HG03039 (cell line): ENCODE measurements around the gene GLDN.
"Not testable (repeated sequence)": the region's sequence is repeated elsewhere in the genome, so short reads cannot be mapped to it uniquely, and the experiment has no call there.

Experiments used
- ATAC-seq: cut with Tn5 transposase; IDR thresholded peaks from one replicate; pipeline ENCODE4 v1.9.1; 2021; ENCODE audit warnings: mild to moderate bottlenecking, moderate library complexity; ENCODE audit not compliant: unreplicated experiment

Gene GLDN

GRCh38 chr15:51386960-51387698, 45.7 kb downstream of the GLDN start:
- ATAC-seq = no peak

GRCh38 chr15:51387699-51388041, 46.2 kb downstream of the GLDN start:
- ATAC-seq = no peak

GRCh38 chr15:51388726-51389125, 47.3 kb downstream of the GLDN start:
- no peak for ATAC-seq

DNA sequence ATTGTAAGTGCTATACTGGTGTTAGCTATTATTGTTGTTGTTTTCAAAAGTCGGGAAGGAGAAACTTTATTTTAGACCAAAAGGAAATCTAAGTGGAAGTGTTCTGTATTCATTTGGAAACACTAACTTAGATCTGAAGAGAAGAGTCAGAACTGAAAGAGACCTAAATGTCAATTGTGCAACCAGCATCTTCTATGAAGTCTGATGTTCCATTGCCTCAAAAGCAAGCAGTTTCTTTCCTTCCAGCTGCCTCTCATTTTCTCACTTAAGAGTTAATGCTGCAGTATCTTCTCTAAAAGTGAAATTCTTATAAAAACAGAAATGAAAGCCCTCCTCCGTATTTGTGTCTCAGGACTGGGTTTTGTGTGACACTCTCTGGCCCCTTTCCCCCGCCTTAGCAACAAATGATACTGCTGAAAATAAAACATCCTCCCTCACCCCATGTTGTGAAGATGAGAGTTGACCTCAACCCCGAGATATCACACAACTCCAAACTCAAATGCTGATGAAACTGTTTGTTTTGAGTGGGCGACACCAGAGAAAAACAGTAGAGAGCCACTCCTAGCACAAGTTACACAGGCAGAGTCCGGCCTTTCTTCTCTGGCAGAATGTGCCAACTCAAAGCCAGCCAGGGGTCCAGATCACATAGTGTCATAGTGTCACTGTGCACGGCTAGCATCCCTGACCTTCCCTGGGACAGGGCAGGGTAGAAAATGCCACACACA, 48.9 kb downstream of the GLDN start:
- no peak for ATAC-seq

GRCh38 chr15:51390966-51391422, 49.5 kb downstream of the GLDN start:
- no peak for ATAC-seq

DNA sequence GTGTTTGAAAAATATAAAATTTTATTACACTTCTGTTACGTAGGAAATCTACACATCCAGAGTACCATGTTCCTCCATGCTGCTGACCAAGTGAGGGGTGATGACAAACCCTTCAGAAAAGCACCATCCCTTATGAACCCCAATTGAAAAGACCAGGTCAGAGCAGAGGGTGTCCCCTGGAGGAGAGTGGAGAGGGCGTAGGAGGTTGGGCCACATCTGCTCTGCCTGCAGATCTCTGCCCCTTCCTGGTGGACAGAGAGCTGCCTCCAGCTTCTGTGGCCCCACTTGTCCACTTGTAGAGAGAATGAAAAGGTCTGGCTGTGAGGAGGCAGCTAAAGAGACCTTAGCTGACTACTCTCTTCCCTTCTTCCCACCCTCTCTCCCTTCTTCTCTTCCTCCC, 55.5 kb downstream of the GLDN start:
- ATAC-seq = no peak

- no peak for ATAC-seq
Measured at GRCh38 chr15:51398626-51399025, 57.2 kb downstream of the GLDN start.

DNA sequence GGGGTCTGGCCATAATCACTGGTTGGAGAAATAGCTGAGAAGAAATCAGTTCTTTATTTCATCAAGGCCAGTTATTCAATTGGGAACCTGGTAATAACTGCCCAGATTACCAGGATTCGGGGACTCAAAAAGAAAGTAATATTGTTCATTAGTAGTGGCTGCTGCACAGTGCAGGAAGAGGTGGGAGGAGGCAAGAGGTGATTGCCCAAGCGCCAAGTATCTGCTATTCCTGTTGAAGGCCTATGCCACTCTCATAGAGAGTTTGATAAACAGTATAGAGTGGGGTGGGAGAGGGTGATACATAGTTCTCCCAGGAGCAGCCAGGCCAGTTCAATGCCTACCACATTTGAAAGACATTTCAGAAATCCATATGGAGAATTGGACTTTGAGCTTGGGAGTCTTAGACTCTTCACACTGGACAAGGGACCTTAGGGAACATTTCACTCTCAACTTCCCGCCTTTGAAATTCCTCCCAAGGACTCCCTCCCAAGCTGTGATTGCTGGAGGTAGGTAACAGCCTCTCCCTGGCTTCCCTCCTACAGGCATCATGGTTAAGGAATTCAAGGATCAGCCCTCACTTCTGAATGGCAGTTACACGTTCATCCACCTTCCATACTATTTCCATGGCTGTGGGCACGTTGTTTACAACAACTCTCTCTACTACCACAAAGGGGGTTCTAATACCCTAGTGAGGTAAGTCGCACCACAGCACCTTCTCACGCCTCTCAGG, 59.8 kb downstream of the GLDN start:
- ATAC-seq = no peak

DNA sequence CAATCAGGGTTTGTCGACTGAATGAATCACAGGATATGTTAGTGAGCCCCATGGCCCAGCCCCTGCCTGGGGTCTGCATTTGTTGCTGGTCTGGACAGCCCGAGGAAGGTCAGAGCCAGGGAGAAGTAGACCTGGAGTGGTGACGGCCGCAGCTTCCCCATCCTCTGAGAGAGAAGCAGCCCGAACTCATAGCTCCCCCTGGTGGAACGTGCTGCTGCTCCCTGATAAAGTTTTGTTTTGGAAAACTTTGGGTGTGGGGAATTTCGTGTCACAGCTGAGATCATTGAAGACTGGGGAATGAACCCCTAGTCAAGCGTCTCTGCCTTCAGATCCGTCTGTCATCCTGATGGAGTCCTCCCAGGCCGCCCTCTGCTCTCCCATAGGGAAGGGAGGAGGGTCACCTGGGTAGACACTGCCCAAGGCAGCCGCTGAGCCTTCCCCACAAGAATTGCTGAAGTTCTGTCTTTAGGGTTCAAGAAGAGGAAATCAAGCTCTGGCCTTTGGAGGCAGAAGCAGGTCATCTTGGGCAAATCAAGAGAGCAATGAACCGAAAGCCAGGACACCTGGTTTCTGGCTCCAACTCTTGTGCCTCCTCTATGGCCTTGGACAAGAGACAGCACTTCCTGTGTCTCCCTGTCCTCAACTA, 60.5 kb downstream of the GLDN start:
- no peak for ATAC-seq

GRCh38 chr15:51403072-51403878, 61.8 kb downstream of the GLDN start:
- ATAC-seq = no peak

GRCh38 chr15:51403946-51404695, 62.7 kb downstream of the GLDN start:
- no peak for ATAC-seq

DNA sequence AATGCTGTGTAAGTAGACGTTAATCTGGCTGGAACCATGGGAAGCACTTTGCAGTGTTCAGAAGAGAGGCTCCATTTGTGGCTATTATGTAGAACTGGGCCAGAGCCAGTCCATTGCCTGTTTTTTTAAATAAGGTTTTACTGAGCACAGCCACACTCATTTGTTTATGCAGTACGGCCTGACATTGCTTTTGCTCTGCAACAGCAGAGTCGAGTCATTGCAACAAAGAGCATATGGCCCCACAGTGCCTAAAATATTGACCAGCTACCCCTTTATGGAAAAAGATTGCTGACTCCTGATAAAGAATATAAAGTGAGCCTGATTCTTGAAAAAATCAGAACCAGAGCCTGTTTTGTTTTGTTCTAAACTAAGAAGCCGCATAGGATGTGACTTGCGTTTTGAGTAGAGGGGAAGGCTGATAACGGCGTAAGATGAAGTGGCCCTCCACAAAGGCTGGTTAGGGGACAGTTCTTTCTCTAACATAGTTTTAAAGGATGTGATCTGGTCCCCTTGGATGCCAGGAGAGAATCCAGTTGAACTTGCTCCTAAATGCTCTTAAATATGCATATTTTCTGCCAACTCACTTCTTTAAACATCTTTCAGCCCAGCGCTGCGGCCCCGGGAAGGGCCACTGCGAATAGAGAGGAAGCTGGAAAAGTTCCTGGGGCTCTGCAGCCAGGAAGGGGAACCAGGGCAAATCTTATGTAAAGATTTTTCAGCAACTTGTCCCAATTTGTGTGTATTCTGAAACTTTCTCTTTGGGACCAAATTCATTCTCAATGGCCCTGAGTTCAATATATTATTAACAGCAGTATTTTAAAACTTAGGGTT, 64.5 kb downstream of the GLDN start:
- ATAC-seq = no peak

DNA sequence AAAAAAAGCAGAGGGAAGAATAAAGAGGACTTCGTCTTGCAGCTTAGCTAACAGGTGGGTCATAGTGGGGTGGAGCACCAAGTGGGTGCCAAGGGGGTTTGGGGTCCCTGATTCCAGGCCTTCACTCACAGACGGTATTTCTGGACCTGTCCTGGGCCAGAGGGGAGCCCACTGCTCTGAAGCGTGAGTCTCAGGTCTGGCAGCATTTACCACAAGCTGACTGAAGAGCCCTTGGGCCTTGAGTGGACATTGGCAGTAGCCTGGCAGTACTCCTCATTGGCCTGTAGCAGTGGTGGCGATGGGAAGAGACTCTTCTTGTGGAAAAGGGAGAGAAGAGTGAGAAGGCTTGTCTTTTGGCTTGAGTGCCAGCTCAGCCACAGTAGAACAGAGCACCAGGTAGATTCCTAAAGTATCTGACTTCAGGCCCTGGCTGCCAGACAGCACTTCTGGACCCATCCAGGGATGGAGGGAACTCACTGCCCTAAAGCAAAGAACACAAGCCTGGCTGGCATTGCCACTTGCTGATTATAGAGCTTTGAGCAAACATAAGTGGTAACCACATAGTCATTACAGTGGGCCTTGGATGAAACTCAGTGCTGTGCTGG, 72.9 kb downstream of the GLDN start:
- no peak for ATAC-seq

DNA sequence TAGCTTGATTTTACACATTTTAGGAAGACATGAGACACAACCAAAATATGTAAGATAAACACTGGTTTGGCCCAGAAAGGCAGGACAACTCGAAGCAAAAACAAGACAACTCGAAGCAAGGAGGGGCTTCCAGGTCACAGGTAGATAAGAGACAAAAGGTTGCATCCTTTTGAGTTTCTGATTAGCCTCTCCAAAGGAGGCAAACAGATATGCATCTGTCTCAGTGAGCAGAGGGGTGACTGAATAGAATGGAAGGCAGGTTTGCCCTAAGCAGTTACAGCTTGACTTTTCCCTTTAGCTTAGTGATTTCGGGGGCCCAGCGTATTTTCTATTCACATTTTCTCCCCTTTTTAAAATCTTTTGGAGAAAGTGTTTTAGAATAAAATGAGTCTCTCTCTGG, 74.7 kb downstream of the GLDN start:
- no peak for ATAC-seq

DNA sequence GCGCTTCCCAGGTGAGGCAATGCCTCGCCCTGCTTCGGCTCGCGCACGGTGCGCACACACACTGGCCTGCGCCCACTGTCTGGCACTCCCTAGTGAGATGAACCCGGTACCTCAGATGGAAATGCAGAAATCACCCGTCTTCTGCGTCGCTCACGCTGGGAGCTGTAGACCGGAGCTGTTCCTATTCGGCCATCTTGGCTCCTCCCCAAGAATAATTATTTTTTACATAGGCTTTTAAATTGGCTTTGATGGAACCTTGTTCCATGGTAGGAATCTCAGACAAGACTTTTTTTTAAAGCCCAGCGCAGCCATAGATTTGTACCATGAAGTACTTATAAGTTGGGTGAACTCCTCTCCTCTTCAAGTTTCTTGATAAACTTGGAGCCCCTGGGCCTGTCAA, 81.6 kb downstream of the GLDN start:
- ATAC-seq = not testable (repeated sequence)

DNA sequence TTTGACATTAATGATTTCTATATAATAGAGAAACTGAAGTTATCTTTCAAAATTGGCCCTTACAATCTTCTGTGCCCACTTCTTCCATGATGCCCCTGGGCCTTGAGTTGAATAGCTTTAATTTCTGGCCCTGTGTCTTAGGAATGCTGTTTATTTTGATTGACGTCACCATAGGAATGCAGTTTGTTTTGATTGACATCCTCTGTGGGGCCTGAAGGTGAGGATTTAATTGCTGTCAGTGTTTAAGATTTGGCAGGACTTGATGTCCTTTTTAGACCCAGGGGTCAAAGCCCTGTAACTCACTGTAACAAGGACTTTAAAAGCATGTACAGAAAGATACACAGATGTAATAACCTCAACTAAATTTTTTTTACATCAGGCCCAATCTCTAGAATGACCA, 83.3 kb downstream of the GLDN start:
- ATAC-seq = no peak

- ATAC-seq = no peak
Measured at GRCh38 chr15:51425517-51426040, 84.1 kb downstream of the GLDN start.

- ATAC-seq = no peak
Measured at GRCh38 chr15:51438526-51438925, 97.1 kb downstream of the GLDN start.
